HepG2 (cell line): Measurements from ENCODE around the gene ENO3. TPM values are rescaled to one million over a fixed set of nuclear protein-coding genes. Genes with fewer than 3 reads are reported as not detected.

ENCODE experiments used
- ARID5B ChIP-seq: IDR thresholded peaks from 2 replicates; pipeline ENCODE4 v1.4.0; 2020; ENCODE audit warnings: mild to moderate bottlenecking, missing genetic modification reagents
- GFI1 ChIP-seq: sonication (generic); formaldehyde crosslinking; IDR thresholded peaks from 2 replicates; pipeline ENCODE4 v1.5.0; 2020; ENCODE audit warnings: missing genetic modification reagents, mild to moderate bottlenecking, borderline replicate concordance
- HOMEZ ChIP-seq: IDR thresholded peaks from 2 replicates; pipeline ENCODE4 v1.6.1; 2016; ENCODE audit warnings: low read depth
- MBD4 ChIP-seq: IDR thresholded peaks from 2 replicates; pipeline ENCODE4 v1.6.1; 2012; ENCODE audit warnings: low read length, inconsistent platforms, borderline replicate concordance
- MEF2D ChIP-seq: sonication (generic); formaldehyde crosslinking; IDR thresholded peaks from 2 replicates; pipeline ENCODE4 v1.5.1; 2020; ENCODE audit warnings: mild to moderate bottlenecking, missing genetic modification reagents
- POLR2G ChIP-seq: fragments of 200-400 bp; formaldehyde crosslinking; IDR thresholded peaks from 2 replicates; pipeline ENCODE4 v1.6.1; 2018; ENCODE audit warnings: mild to moderate bottlenecking, low read depth, low read length, moderate library complexity
- RNF2 ChIP-seq: fragments of 450-650 bp; conservative IDR thresholded peaks from 2 replicates; pipeline ENCODE4 v1.6.1; 2016; ENCODE audit warnings: low read depth
- SNAPC5 ChIP-seq: sonication (generic); formaldehyde crosslinking; IDR thresholded peaks from 2 replicates; pipeline ENCODE4 v1.8.1; 2023; ENCODE audit warnings: mild to moderate bottlenecking, missing genetic modification reagents, borderline replicate concordance
- SOX5 ChIP-seq: IDR thresholded peaks from 2 replicates; pipeline ENCODE4 v1.6.1; 2016; ENCODE audit warnings: borderline replicate concordance
- ZBTB26 ChIP-seq: IDR thresholded peaks from 2 replicates; pipeline ENCODE4 v1.6.1; 2016; ENCODE audit warnings: missing compliant biosample characterization, missing genetic modification reagents, borderline replicate concordance
- ZNF263 ChIP-seq: sonication (generic); formaldehyde crosslinking; IDR thresholded peaks from 2 replicates; pipeline ENCODE4 v1.4.0; 2020; ENCODE audit warnings: missing genetic modification reagents
- ZNF407 ChIP-seq: sonication (generic); formaldehyde crosslinking; IDR thresholded peaks from one replicate; pipeline ENCODE4 v1.5.1; 2020; ENCODE audit warnings: mild to moderate bottlenecking, missing genetic modification reagents; ENCODE audit errors: not compliant biosample characterization
- ZNF510 ChIP-seq: sonication (generic); formaldehyde crosslinking; IDR thresholded peaks from 2 replicates; pipeline ENCODE4 v1.4.0; 2020; ENCODE audit warnings: low read depth, mild to moderate bottlenecking, missing genetic modification reagents
- ZNF737 ChIP-seq: sonication (generic); formaldehyde crosslinking; IDR thresholded peaks from 2 replicates; pipeline ENCODE4 v1.5.0; 2020; ENCODE audit warnings: missing genetic modification reagents, mild to moderate bottlenecking, borderline replicate concordance
- polyA plus RNA-seq, 8 experiments: library from polyadenylated mRNA; depleted of rRNA in 3 of 8; stranded (reverse) in 7 of 8; unstranded in 1 of 8; fragments of >200 nt; fragmentation: Illumina TruSeq in 4 of 8; extraction: Trizol in 4 of 8; gene quantifications; 2 replicates each; pipeline versions ENCODE4 v1.2.1 to v1.2.3, GENCODE V29; 2011 to 2016; ENCODE audit warnings: low read depth in 4 of 8, missing spikeins in 1 of 8, mixed read lengths in 1 of 8; ENCODE audit not compliant: insufficient read depth in 1 of 8
- total RNA-seq, 5 experiments: library from RNA; depleted of rRNA; stranded (reverse); fragments of >200 nt; fragmentation: Illumina TruSeq; extraction: Trizol; gene quantifications; 2 replicates each; pipeline ENCODE4 v1.2.3, GENCODE V29; 2016; ENCODE audit warnings: low read depth in 1 of 5

The ENO3 gene
- total and polyA plus RNA-seq, 2 of the 13 experiments (the other 11 are each of a cell fraction or from before 2014, with no cell fraction given), result 59.8 to 69.8 TPM

- no peak; the same call in 1 of the 2 replicates for TF ChIP-seq ZBTB26 (CRISPR knock-in tag)
- TF ChIP-seq ARID5B (CRISPR knock-in tag), result no peak
- TF ChIP-seq SOX5 (CRISPR knock-in tag), result no peak
- TF ChIP-seq HOMEZ (CRISPR knock-in tag), result 0 out of 2 replicates have a peak, but pooled peaks have one; percentile 11
- TF ChIP-seq GFI1, result no peak
- TF ChIP-seq ZNF263 (CRISPR knock-in tag), result 0 out of 2 replicates have a peak, but pooled peaks have one; percentile 13
- no peak for TF ChIP-seq ZNF510
- TF ChIP-seq ZNF407 (CRISPR knock-in tag), result no peak
- TF ChIP-seq ZNF737 (CRISPR knock-in tag), result no peak
- no peak for TF ChIP-seq SNAPC5 (CRISPR knock-in tag)
- no peak for TF ChIP-seq MEF2D (CRISPR knock-in tag)
- peak; percentile 38; the same call in 1 of the 2 replicates for TF ChIP-seq POLR2G
- no peak for TF ChIP-seq MBD4
- TF ChIP-seq RNF2, result no peak
Measured at GRCh38 chr17:4969551-4970173, 18.7 kb downstream of the ENO3 start (continued).
